Hematopoietic multipotent progenitor cell treated with erythropoietin and hydrocortisone succinate and interleukin-3 and kit ligand, for 17 days (in vitro differentiated cells): ENCODE results near the gene STXBP3.
"Not testable (repeated sequence)": the region's sequence is repeated elsewhere in the genome, so short reads cannot be mapped to it uniquely, and the experiment has no call there.

ENCODE experiments used
- DNase-seq: peaks from one replicate; pipeline ENCODE4 v3.0.0-alpha.2; 2015; ENCODE audit warnings: low spot score

Gene STXBP3

GRCh38 chr1:108732398-108732797, 14.1 kb upstream of the STXBP3 start:
- DNase-seq, result no peak

GRCh38 chr1:108734171-108734865, 12.2 kb upstream of the STXBP3 start:
- no peak for DNase-seq

GRCh38 chr1:108742253-108742652, 4.2 kb upstream of the STXBP3 start:
- no peak for DNase-seq

- peak; percentile 24 for DNase-seq
These were observed 493 bp upstream of the STXBP3 start for GRCh38 chr1:108745980-108746381.

GRCh38 chr1:108747171-108747850, 837 bp downstream of the STXBP3 start:
- peak; percentile 91 for DNase-seq

- no peak for DNase-seq
These were observed 1.4 kb downstream of the STXBP3 start for GRCh38 chr1:108747898-108748297.

GRCh38 chr1:108749081-108749480, 2.6 kb downstream of the STXBP3 start:
- DNase-seq, result no peak

GRCh38 chr1:108750476-108751181, 4.2 kb downstream of the STXBP3 start:
- DNase-seq, result no peak

GRCh38 chr1:108753363-108753762, 6.9 kb downstream of the STXBP3 start:
- no peak for DNase-seq

GRCh38 chr1:108758796-108759195, 12.3 kb downstream of the STXBP3 start:
- DNase-seq, result no peak

GRCh38 chr1:108767115-108767514, 20.6 kb downstream of the STXBP3 start:
- no peak for DNase-seq

GRCh38 chr1:108767708-108768107, 21.2 kb downstream of the STXBP3 start:
- no peak for DNase-seq

GRCh38 chr1:108777839-108778238, 31.4 kb downstream of the STXBP3 start:
- no peak for DNase-seq

- no peak for DNase-seq
These were observed 33.0 kb downstream of the STXBP3 start for GRCh38 chr1:108779455-108779854.

- DNase-seq, result no peak
These were observed 34.6 kb downstream of the STXBP3 start for GRCh38 chr1:108780937-108781574.

- DNase-seq, result not testable (repeated sequence)
These were observed 35.1 kb downstream of the STXBP3 start for GRCh38 chr1:108781575-108781944.

- no peak for DNase-seq
These were observed 38.8 kb downstream of the STXBP3 start for GRCh38 chr1:108785264-108785663.

GRCh38 chr1:108785880-108786279, 39.4 kb downstream of the STXBP3 start:
- no peak for DNase-seq

- no peak for DNase-seq
These were observed 45.3 kb downstream of the STXBP3 start for GRCh38 chr1:108791790-108792189.

GRCh38 chr1:108792420-108792819, 45.9 kb downstream of the STXBP3 start:
- no peak for DNase-seq

- no peak for DNase-seq
These were observed 52.5 kb downstream of the STXBP3 start for GRCh38 chr1:108799001-108799400.

GRCh38 chr1:108801101-108801500, 54.6 kb downstream of the STXBP3 start:
- no peak for DNase-seq

- DNase-seq, result no peak
These were observed 57.1 kb downstream of the STXBP3 start for GRCh38 chr1:108803548-108803947.
